ENCODE results near the gene BABAM2.
A peak's percentile ranks its signal among the peaks of the same experiment; 100 is the strongest.
"Not testable (repeated sequence)": the region's sequence is repeated elsewhere in the genome, so short reads cannot be mapped to it uniquely, and the experiment has no call there.

BABAM2 gene

GRCh38 chr2:27890146-27890923 is at the start of gene BABAM2, which contains the start of gene RBKS:
Gene BABAM2, plus strand, starts transcription at chr2:27890729. Its CDS starts 3,828 bp downstream, at chr2:27894557.
Gene RBKS, minus strand, starts transcription at chr2:27890387. Its CDS starts 42 bp downstream, at chr2:27890345.
- peak; percentile 90 for DNase-seq

- no peak for DNase-seq
These were observed 47.6 kb upstream of the BABAM2 start for GRCh38 chr2:27842894-27843293.

GRCh38 chr2:27843992-27844391 is 46.5 kb upstream of the BABAM2 start:
- DNase-seq, result no peak

- DNase-seq, result peak; percentile 16
These were observed 45.7 kb upstream of the BABAM2 start for GRCh38 chr2:27844821-27845255.

GRCh38 chr2:27847333-27847732 is 43.2 kb upstream of the BABAM2 start:
- DNase-seq, result no peak

- DNase-seq, result no peak
These were observed 40.8 kb upstream of the BABAM2 start for GRCh38 chr2:27849558-27850205.

GRCh38 chr2:27852691-27853090 is 37.8 kb upstream of the BABAM2 start:
- DNase-seq, result no peak

- DNase-seq, result no peak
These were observed 36.2 kb upstream of the BABAM2 start for GRCh38 chr2:27854229-27854862.

GRCh38 chr2:27855476-27855875 is 35.1 kb upstream of the BABAM2 start:
- DNase-seq, result peak; percentile 47

GRCh38 chr2:27856386-27856785 is 34.1 kb upstream of the BABAM2 start:
- DNase-seq, result no peak

- no peak for DNase-seq
These were observed 33.6 kb upstream of the BABAM2 start for GRCh38 chr2:27856956-27857355.

GRCh38 chr2:27857417-27858172 is 32.9 kb upstream of the BABAM2 start:
- no peak for DNase-seq

GRCh38 chr2:27860111-27860510 is 30.4 kb upstream of the BABAM2 start:
- no peak for DNase-seq

GRCh38 chr2:27863146-27863545 is 27.4 kb upstream of the BABAM2 start:
- peak; percentile 49 for DNase-seq

GRCh38 chr2:27863955-27864354 is 26.6 kb upstream of the BABAM2 start:
- DNase-seq, result not testable (repeated sequence)

- DNase-seq, result no peak
These were observed 24.3 kb upstream of the BABAM2 start for GRCh38 chr2:27866237-27866636.

GRCh38 chr2:27869763-27870162 is 20.8 kb upstream of the BABAM2 start:
- DNase-seq, result no peak

- no peak for DNase-seq
These were observed 19.8 kb upstream of the BABAM2 start for GRCh38 chr2:27870724-27871123.

GRCh38 chr2:27871802-27872201 is 18.7 kb upstream of the BABAM2 start:
- peak; percentile 97 for DNase-seq

GRCh38 chr2:27873091-27873490 is 17.4 kb upstream of the BABAM2 start:
- no peak for DNase-seq

GRCh38 chr2:27875089-27875881 is 15.2 kb upstream of the BABAM2 start:
- no peak for DNase-seq

GRCh38 chr2:27878825-27879224 is 11.7 kb upstream of the BABAM2 start:
- no peak for DNase-seq

All from hematopoietic multipotent progenitor cell treated with erythropoietin and hydrocortisone succinate and interleukin-3 and kit ligand, for 6 days (in vitro differentiated cells).